SK-N-MC (cell line): ENCODE results near the gene FBXL4.

Experiments used
- EZH2 ChIP-seq: fragments of 200-600 bp; sonication (generic); IDR thresholded peaks from one replicate; pipeline ENCODE4 v1.6.1; 2017; ENCODE audit warnings: antibody characterized with exemption
- POLR2AphosphoS5 ChIP-seq: IDR thresholded peaks from 2 replicates; pipeline ENCODE4 v1.6.1; 2012; ENCODE audit warnings: mild to moderate bottlenecking, low read depth, low read length, borderline replicate concordance

DNA sequence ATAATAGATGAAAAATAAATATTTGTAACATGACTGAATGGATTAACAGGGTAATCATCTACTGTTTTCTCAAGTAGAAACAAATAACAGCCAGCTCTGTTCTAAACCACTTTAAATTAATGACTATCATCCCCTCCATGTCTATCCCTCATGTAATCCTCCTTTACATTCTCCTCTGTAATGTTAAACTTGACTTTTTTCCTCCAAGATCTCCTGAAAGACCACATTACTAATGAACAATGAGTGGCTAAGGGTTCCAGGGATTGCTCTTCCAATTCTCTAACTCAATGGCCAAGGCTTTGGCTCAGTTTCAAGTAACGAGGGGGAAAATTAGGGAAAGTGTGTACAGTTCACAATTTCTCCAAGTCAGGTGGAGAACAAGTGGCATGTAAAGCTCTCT, 37.6 kb upstream of the FBXL4 start:
- no peak for TF ChIP-seq EZH2
- no peak for TF ChIP-seq POLR2AphosphoS5
